HEK293 (cell line): ENCODE results near the gene TEX12.

ENCODE experiments used
- CTCF ChIA-PET: fragments of 350-600 bp; formaldehyde crosslinking; extraction: SDS; loops from one replicate; lab custom pipeline; 2021; ENCODE audit warnings: antibody characterized with exemption; lab: Yijun Ruan, JAX
- POLR2A ChIA-PET: fragments of 300-600 bp; formaldehyde crosslinking; extraction: SDS; loops from one replicate; lab custom pipeline; 2020; ENCODE audit warnings: antibody characterized with exemption, inconsistent platforms; lab: Yijun Ruan, JAX
- H3K27ac ChIP-seq: fragments of 200-500 bp; sonication (Bioruptor generic); 2 replicates; pipeline ENCODE4 v1.5.1; 2014; ENCODE audit warnings: low read depth, low read length, control low read depth, inconsistent platforms; ENCODE audit errors: extremely low read depth
- H3K36me3 ChIP-seq, 2 experiments: fragments of 200-500 bp in 1 of 2; sonication (Bioruptor generic) in 1 of 2; 1 replicate in 1 of 2; 2 replicates in 1 of 2; pipeline ENCODE4 v1.5.1; 2014 to 2017; ENCODE audit warnings: inconsistent platforms in 2 of 2, low read length in 2 of 2; ENCODE audit not compliant: control insufficient read depth in 2 of 2, insufficient read depth in 1 of 2
- H3K4me1 ChIP-seq: fragments of 200-500 bp; sonication (Bioruptor generic); 2 replicates; pipeline ENCODE4 v1.5.1; 2014; ENCODE audit warnings: mild to moderate bottlenecking, low read length, inconsistent platforms; ENCODE audit not compliant: control insufficient read depth, insufficient read depth
- H3K4me3 ChIP-seq: 2 replicates; pipeline ENCODE4 v1.5.1; 2011; ENCODE audit warnings: low read depth, mild to moderate bottlenecking, control low read depth, low read length, moderate library complexity
- H3K9me3 ChIP-seq: fragments of 200-500 bp; sonication (Bioruptor generic); 2 replicates; pipeline ENCODE4 v1.5.1; 2014; ENCODE audit warnings: low read depth, low read length, inconsistent platforms; ENCODE audit not compliant: control insufficient read depth, insufficient read depth
- CTCF ChIP-seq: fragments of 450-650 bp; formaldehyde crosslinking; IDR thresholded peaks from 2 replicates; pipeline ENCODE4 v1.5.1; 2016; ENCODE audit warnings: missing biosample characterization, missing genetic modification characterization
- EGR2 ChIP-seq: fragments of 450-650 bp; formaldehyde crosslinking; IDR thresholded peaks from 2 replicates; pipeline ENCODE4 v1.5.1; 2016; ENCODE audit warnings: low read depth, missing biosample characterization, missing genetic modification characterization
- INSM2 ChIP-seq: fragments of 450-650 bp; formaldehyde crosslinking; IDR thresholded peaks from 2 replicates; pipeline ENCODE4 v1.5.1; 2016; ENCODE audit warnings: missing biosample characterization, missing genetic modification characterization
- KLF1 ChIP-seq: fragments of 450-650 bp; formaldehyde crosslinking; IDR thresholded peaks from 2 replicates; pipeline ENCODE4 v1.5.1; 2016; ENCODE audit warnings: missing biosample characterization, missing genetic modification characterization
- KLF9 ChIP-seq: fragments of 450-650 bp; formaldehyde crosslinking; IDR thresholded peaks from 2 replicates; pipeline ENCODE4 v1.5.1; 2016; ENCODE audit warnings: missing biosample characterization, missing genetic modification characterization, low read depth
- PRDM1 ChIP-seq: fragments of 450-650 bp; formaldehyde crosslinking; IDR thresholded peaks from 2 replicates; pipeline ENCODE4; 2016; ENCODE audit warnings: missing biosample characterization, missing genetic modification characterization
- SP3 ChIP-seq: fragments of 450-650 bp; formaldehyde crosslinking; IDR thresholded peaks from 2 replicates; pipeline ENCODE4 v1.5.1; 2016; ENCODE audit warnings: missing biosample characterization, missing genetic modification characterization
- SP7 ChIP-seq: fragments of 450-650 bp; formaldehyde crosslinking; IDR thresholded peaks from 2 replicates; pipeline ENCODE4 v1.5.1; 2016; ENCODE audit warnings: missing biosample characterization, missing genetic modification characterization
- ZNF112 ChIP-seq: fragments of 450-650 bp; formaldehyde crosslinking; IDR thresholded peaks from 2 replicates; pipeline ENCODE4 v1.5.0; 2017; ENCODE audit warnings: missing biosample characterization, missing genetic modification characterization
- ZNF23 ChIP-seq: fragments of 450-650 bp; formaldehyde crosslinking; IDR thresholded peaks from 2 replicates; pipeline ENCODE4 v1.5.1; 2016; ENCODE audit warnings: missing biosample characterization, missing genetic modification characterization, borderline replicate concordance
- ZNF335 ChIP-seq: fragments of 450-650 bp; formaldehyde crosslinking; conservative IDR thresholded peaks from 2 replicates; pipeline ENCODE4 v1.5.1; 2016; ENCODE audit warnings: missing biosample characterization, missing genetic modification characterization
- ZNF350 ChIP-seq: fragments of 450-650 bp; formaldehyde crosslinking; IDR thresholded peaks from 2 replicates; pipeline ENCODE4 v1.5.0; 2017; ENCODE audit warnings: missing biosample characterization, mild to moderate bottlenecking, missing genetic modification characterization
- ZNF366 ChIP-seq: fragments of 450-650 bp; formaldehyde crosslinking; conservative IDR thresholded peaks from 2 replicates; pipeline ENCODE4 v1.5.1; 2016; ENCODE audit warnings: missing biosample characterization, missing genetic modification characterization
- ZNF501 ChIP-seq: fragments of 450-650 bp; formaldehyde crosslinking; IDR thresholded peaks from 2 replicates; pipeline ENCODE4 v1.5.1; 2016; ENCODE audit warnings: missing biosample characterization, missing genetic modification characterization
- ZNF571 ChIP-seq: fragments of 450-650 bp; formaldehyde crosslinking; IDR thresholded peaks from 2 replicates; pipeline ENCODE4 v1.5.0; 2017; ENCODE audit warnings: missing biosample characterization, missing genetic modification characterization
- ZNF600 ChIP-seq: fragments of 450-650 bp; formaldehyde crosslinking; IDR thresholded peaks from 2 replicates; pipeline ENCODE4 v1.5.1; 2016; ENCODE audit warnings: missing biosample characterization, missing genetic modification characterization
- ZNF626 ChIP-seq: fragments of 450-650 bp; sonication (Bioruptor Pico); formaldehyde crosslinking; IDR thresholded peaks from 2 replicates; pipeline ENCODE4 v1.5.1; 2018; ENCODE audit warnings: missing biosample characterization, missing genetic modification characterization, inconsistent platforms
- ZNF629 ChIP-seq: fragments of 450-650 bp; formaldehyde crosslinking; IDR thresholded peaks from 2 replicates; pipeline ENCODE4 v1.5.1; 2017; ENCODE audit warnings: missing biosample characterization, missing genetic modification characterization
- ZNF654 ChIP-seq: fragments of 450-650 bp; formaldehyde crosslinking; IDR thresholded peaks from 2 replicates; pipeline ENCODE4 v1.5.1; 2016; ENCODE audit warnings: low read depth, missing biosample characterization, missing genetic modification characterization
- ZNF843 ChIP-seq: fragments of 450-650 bp; formaldehyde crosslinking; IDR thresholded peaks from 2 replicates; pipeline ENCODE4 v1.5.1; 2016; ENCODE audit warnings: missing biosample characterization, missing genetic modification characterization
- ZXDB ChIP-seq: fragments of 450-650 bp; formaldehyde crosslinking; IDR thresholded peaks from 2 replicates; pipeline ENCODE4 v1.5.1; 2016; ENCODE audit warnings: missing biosample characterization, missing genetic modification characterization
- TF ChIP-seq, protein P1 (sequence below): fragments of 450-650 bp; formaldehyde crosslinking; IDR thresholded peaks from 2 replicates; pipeline ENCODE4 v1.5.1; 2016; ENCODE audit warnings: missing biosample characterization, missing genetic modification characterization

TEX12 gene

DNA sequence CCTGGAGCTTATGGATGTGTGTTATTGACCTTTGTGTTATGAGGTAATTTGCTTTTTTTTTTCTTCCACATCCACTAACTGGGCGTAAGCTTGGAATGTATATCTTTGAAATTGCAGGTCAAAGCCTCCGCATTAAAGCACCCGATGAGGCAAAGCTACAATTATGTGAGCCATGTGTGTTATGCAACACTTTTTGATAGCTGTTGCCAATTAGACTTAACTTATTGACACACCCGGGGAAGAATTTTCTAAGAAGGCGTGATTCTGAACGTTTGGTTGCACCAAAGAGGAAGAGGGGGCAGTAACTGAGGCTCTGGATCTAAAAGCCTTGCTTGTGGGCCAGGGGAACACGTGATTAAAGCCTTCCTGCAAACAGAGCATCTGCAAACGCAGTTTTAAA lies 610 bp upstream of the TEX12 start:
- Histone ChIP-seq H3K4me1 (no peaks in the 10 kb centered on the region), H3K4me3 (no peak overlapping the region), H3K27ac (no peak overlapping the region), H3K36me3 (no peaks in the 10 kb centered on the region), H3K9me3 (no peaks in the 10 kb centered on the region)
- CTCF ChIA-PET, result interaction anchor here (2.0 kb wide), 1 partner anchor 53 kb away, joined by 11 read pairs; no protein-coding TSS in a partner anchor
- TF ChIP-seq ZNF629 (tag by site-specific recombination) (no peak), SP7 (0 out of 2 replicates have a peak, but pooled peaks have one; percentile 17)
- POLR2A ChIA-PET, result no interaction called here

GRCh38 chr11:112172362-112172994 lies 5.3 kb downstream of the TEX12 start:
- TF ChIP-seq ZNF23 (tag by site-specific recombination), result no peak
- no peak for TF ChIP-seq ZNF600
- TF ChIP-seq KLF9 (tag by site-specific recombination), result no peak
- no peak for TF ChIP-seq ZNF843 (tag by site-specific recombination)
- TF ChIP-seq ZNF571 (tag by site-specific recombination), result no peak
- TF ChIP-seq ZNF626 (tag by site-specific recombination), result no peak
- ChIA-PET POLR2A (no interaction called here), CTCF (interaction anchor here (0.6 to 1.9 kb wide), 4 partner anchors 11 to 107 kb away, joined by 3 to 10 read pairs (median 3); no protein-coding TSS in a partner anchor)
- Histone ChIP-seq H3K36me3 (no peaks in the 10 kb centered on the region), H3K4me3 (no peak overlapping the region), H3K27ac (no peak overlapping the region), H3K9me3 (no peaks in the 10 kb centered on the region), H3K4me1 (peaks cover 3% of the 10 kb centered on the region; the same call in 1 of the 2 replicates)

DNA sequence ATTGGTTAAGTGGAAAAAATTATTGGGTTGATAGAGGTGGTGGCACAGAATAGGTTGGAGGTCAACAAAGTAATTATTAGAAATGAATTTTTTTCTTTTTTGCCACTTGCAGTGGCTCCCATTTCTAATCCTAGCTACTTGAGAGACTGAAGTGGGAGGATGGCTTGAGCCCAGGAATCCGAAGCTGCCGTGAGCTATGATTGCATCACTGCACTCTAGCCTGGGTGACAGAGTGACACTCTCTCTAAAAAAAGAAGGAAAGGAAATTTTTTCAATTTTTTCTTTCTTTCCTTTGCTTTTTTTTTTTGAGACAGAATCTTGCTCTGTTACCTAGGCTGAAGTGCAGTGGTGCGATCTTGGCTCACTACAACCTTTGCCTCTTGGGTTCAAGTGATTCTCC lies 6.0 kb downstream of the TEX12 start:
- Histone ChIP-seq H3K9me3 (no peaks in the 10 kb centered on the region), H3K27ac (no peak overlapping the region), H3K36me3 (no peaks in the 10 kb centered on the region), H3K4me1 (peaks cover 3% of the 10 kb centered on the region; the same call in 1 of the 2 replicates), H3K4me3 (no peak overlapping the region)
- no peak for TF ChIP-seq ZXDB (tag by site-specific recombination)
- no peak for TF ChIP-seq EGR2 (tag by site-specific recombination)
- 0 out of 2 replicates have a peak, but pooled peaks have one; percentile 29 for TF ChIP-seq PRDM1 (tag by site-specific recombination)
- CTCF ChIA-PET, result interaction anchor here (1.2 to 1.9 kb wide), 2 partner anchors 12 to 60 kb away, joined by 3 to 10 read pairs; no protein-coding TSS in a partner anchor
- POLR2A ChIA-PET, result no interaction called here

GRCh38 chr11:112174789-112175598 lies 7.8 kb downstream of the TEX12 start, which contains the start of gene BCO2:
BCO2 (plus strand) TSS chr11:112175512; CDS start chr11:112175602, 90 bp downstream.
- peak within 1 kb of the TSS; percentile 2 for H3K4me3 ChIP-seq
- H3K27ac ChIP-seq, result no peak within 1 kb of the TSS
- CTCF ChIA-PET, result interaction anchor here (0.5 to 5.2 kb wide), 19 partner anchors 9 to 1623 kb away, joined by 3 to 64 read pairs (median 4); no protein-coding TSS in a partner anchor
- peaks cover 3% of the 10 kb centered on the region; the same call in 1 of the 2 replicates for H3K4me1 ChIP-seq
- H3K9me3 ChIP-seq, result no peaks in the 10 kb centered on the region
- no peaks in the 10 kb centered on the region for H3K36me3 ChIP-seq
- POLR2A ChIA-PET, result no interaction called here
- TF ChIP-seq INSM2 (tag by site-specific recombination) (0 out of 2 replicates have a peak, but pooled peaks have one; percentile 60), ZNF350 (tag by site-specific recombination) (no peak), PRDM1 (tag by site-specific recombination) (0 out of 2 replicates have a peak, but pooled peaks have one; percentile 45), ZNF654 (tag by site-specific recombination) (peak; percentile 83), ZNF366 (tag by site-specific recombination) (peak; percentile 43; the same call in 1 of the 2 replicates), SP7 (no peak), KLF1 (tag by site-specific recombination) (no peak), ZNF501 (tag by site-specific recombination) (0 out of 2 replicates have a peak, but pooled peaks have one; percentile 35), SP3 (tag by site-specific recombination) (peak; percentile 16; the same call in 1 of the 2 replicates), ZNF112 (tag by site-specific recombination) (no peak), ZNF335 (0 out of 2 replicates have a peak, but pooled peaks have one; percentile 74), CTCF (tag by site-specific recombination) (peak; percentile 70), KLF9 (tag by site-specific recombination) (no peak)
- TF ChIP-seq, protein P1, sequence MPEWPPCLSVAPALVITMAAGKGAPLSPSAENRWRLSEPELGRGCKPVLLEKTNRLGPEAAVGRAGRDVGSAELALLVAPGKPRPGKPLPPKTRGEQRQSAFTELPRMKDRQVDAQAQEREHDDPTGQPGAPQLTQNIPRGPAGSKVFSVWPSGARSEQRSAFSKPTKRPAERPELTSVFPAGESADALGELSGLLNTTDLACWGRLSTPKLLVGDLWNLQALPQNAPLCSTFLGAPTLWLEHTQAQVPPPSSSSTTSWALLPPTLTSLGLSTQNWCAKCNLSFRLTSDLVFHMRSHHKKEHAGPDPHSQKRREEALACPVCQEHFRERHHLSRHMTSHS (tag by site-specific recombination), result no peak
